Mucosa of rectum (tissue), 2 donors: Measurements from ENCODE around the gene B9D1.

ENCODE experiments used
- H3K27ac ChIP-seq, 2 donors: one replicate each; pipeline ENCODE4 v1.7.0; 2013; ENCODE audit warnings: inconsistent platforms in 2 of 2, low read depth in 2 of 2, low read length in 2 of 2
- H3K27me3 ChIP-seq, 2 donors: one replicate each; pipeline ENCODE4 v1.7.0; 2013; ENCODE audit warnings: low read length in 2 of 2; ENCODE audit not compliant: control insufficient read depth in 2 of 2, insufficient read depth in 2 of 2
- H3K36me3 ChIP-seq, 2 donors: one replicate each; pipeline ENCODE4 v1.7.0; 2013; ENCODE audit warnings: low read length in 2 of 2; ENCODE audit not compliant: control insufficient read depth in 2 of 2, insufficient read depth in 2 of 2
- H3K4me1 ChIP-seq, 2 donors: one replicate each; pipeline ENCODE4 v1.7.0; 2013; ENCODE audit warnings: low read length in 2 of 2, mild to moderate bottlenecking in 1 of 2; ENCODE audit not compliant: control insufficient read depth in 2 of 2, insufficient read depth in 2 of 2
- H3K4me3 ChIP-seq, 2 donors: one replicate each; pipeline ENCODE4 v1.7.0; 2013; ENCODE audit warnings: low read length in 2 of 2
- H3K9ac ChIP-seq, 2 donors: one replicate each; pipeline ENCODE4 v1.7.0; 2013; ENCODE audit warnings: low read length in 2 of 2, low read depth in 1 of 2, mild to moderate bottlenecking in 1 of 2
- H3K9me3 ChIP-seq, 2 donors: one replicate each; pipeline ENCODE4 v1.7.0; 2013; ENCODE audit warnings: low read length in 2 of 2; ENCODE audit not compliant: control insufficient read depth in 2 of 2
- donor health status: healthy.
- donor health status: Normal muscosa, but diverticular disease.

Gene B9D1

GRCh38 chr17:19390951-19391350, 28.4 kb upstream of the B9D1 start:
- Histone ChIP-seq H3K9me3 (no peaks in the 10 kb centered on the region), H3K27ac (no peak overlapping the region), H3K27me3 (no peaks in the 10 kb centered on the region), H3K36me3 (no peaks in the 10 kb centered on the region), H3K4me1 (peaks cover 10 to 16% of the 10 kb centered on the region in 2 donors), H3K9ac (no peak overlapping the region), H3K4me3 (no peak overlapping the region)

GRCh38 chr17:19388791-19389785, 26.6 kb upstream of the B9D1 start:
- Histone ChIP-seq H3K36me3 (peaks cover 1 to 7% of the 10 kb centered on the region in 2 donors), H3K9me3 (no peaks in the 10 kb centered on the region), H3K27me3 (no peaks in the 10 kb centered on the region), H3K9ac (no peak overlapping the region), H3K4me1 (peaks cover 26 to 31% of the 10 kb centered on the region in 2 donors), H3K4me3 (no peak overlapping the region), H3K27ac (peak overlapping the region; percentile 20 to 33)

DNA sequence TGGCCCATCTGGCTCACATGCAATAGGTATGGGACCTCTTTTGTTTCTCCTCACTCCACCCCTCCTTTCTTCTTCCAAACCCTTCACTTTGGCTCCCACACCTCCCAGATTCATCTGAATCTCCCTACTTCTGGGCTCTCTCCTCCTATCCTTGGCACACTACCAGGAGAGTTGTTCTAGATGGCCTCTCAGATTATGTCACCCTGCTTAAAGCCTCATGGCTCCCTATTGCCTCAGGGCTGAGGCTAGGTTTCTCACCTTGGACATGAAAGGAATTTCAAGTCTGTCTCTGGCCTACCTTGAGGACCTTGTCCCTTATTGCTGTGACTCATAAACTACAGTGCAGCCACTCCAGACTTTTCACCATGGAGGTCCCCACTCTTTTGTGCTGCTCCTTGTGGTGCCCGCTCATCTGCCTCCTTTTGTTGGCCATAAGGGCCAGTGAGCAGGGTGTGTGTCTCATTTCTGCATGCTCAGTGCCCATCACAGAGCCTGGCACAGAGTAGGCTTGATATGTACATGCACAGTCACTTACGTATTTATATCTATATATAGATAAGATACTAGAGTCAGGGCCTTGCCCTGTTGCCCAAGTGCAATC, 25.5 kb upstream of the B9D1 start:
- Histone ChIP-seq H3K27ac (peak overlapping the region; percentile 85), H3K9me3 (no peaks in the 10 kb centered on the region), H3K36me3 (peaks cover 10 to 14% of the 10 kb centered on the region in 2 donors), H3K9ac (no peak overlapping the region), H3K4me3 (no peak overlapping the region), H3K4me1 (peaks cover 31 to 36% of the 10 kb centered on the region in 2 donors), H3K27me3 (no peaks in the 10 kb centered on the region)

DNA sequence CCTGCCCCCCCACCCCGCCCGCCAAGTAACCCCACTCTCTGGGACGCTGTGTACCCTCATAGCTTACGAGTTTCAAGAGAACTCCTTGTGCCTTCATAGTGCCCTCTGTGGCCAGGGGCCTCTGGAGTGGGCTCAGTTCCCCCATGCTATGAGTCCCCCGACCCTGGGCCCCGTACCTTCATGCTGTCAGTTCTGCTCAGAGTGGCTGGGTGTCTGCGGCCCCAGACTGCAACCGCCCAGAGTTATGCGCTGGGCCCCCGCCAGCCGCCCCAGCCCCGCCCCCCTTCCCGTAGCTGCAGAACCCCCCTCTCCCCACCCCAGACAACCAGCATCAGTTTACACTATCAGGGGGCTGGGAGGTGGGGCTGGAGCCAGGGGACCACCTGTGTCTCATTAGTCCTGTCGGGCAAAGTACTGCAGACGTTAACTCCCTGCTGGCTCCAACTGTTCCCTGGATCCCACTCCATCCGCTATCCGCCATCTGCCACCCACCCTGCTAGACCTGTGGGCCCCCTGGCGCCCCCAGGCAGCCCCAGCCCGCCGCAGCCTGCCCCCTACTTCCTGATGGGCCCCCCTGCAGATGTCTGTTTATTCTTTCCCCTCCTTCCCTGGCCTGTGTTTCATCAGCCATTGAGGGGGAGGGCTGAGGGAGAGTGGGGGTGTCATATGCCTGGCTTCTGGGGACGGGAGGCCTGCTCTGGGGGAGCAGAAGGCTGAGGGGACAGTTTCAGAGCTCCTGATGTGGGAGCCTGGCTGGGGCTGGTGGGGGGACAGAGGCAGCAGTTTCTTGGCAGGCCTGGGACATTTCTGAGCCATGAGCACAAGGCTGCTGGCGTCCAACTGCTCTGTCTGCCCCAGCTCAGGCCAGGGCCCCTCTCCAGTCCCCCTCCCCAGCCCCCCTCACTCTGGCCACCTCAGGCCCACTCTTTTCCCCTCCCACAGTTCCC, 24.7 kb upstream of the B9D1 start, which contains the start of gene MFAP4:
Gene MFAP4, minus strand, starts transcription at position 217 of the 947 bp plus-strand sequence. Its CDS starts 35 bp downstream, at position 182.
- Histone ChIP-seq H3K36me3 (peaks cover 18 to 22% of the 10 kb centered on the region in 2 donors), H3K27ac (peak within 1 kb of the TSS; percentile 85), H3K9me3 (no peaks in the 10 kb centered on the region), H3K9ac (peak within 1 kb of the TSS; percentile 44 to 64), H3K4me3 (peak within 1 kb of the TSS; percentile 39 to 61), H3K4me1 (peaks cover 36 to 39% of the 10 kb centered on the region in 2 donors), H3K27me3 (no peaks in the 10 kb centered on the region)

GRCh38 chr17:19386051-19386929, 23.8 kb upstream of the B9D1 start:
- Histone ChIP-seq H3K36me3 (peaks cover 21 to 26% of the 10 kb centered on the region in 2 donors), H3K4me3 (peak overlapping the region; percentile 39 to 61), H3K27me3 (no peaks in the 10 kb centered on the region), H3K9me3 (no peaks in the 10 kb centered on the region), H3K4me1 (peaks cover 36 to 39% of the 10 kb centered on the region in 2 donors), H3K9ac (peak overlapping the region; percentile 44 to 64), H3K27ac (peak overlapping the region; percentile 85)

- Histone ChIP-seq H3K36me3 (peaks cover 28 to 34% of the 10 kb centered on the region in 2 donors), H3K4me1 (peaks cover 36 to 39% of the 10 kb centered on the region in 2 donors), H3K27ac (peak overlapping the region; percentile 85)
These were observed 23.0 kb upstream of the B9D1 start for GRCh38 chr17:19385521-19385983.

GRCh38 chr17:19384723-19385391, 22.3 kb upstream of the B9D1 start:
- H3K9me3 ChIP-seq, result no peaks in the 10 kb centered on the region
- H3K9ac ChIP-seq, result peak overlapping the region in 1 of 2 donors; percentile 31
- peak overlapping the region; percentile 85 for H3K27ac ChIP-seq
- no peaks in the 10 kb centered on the region for H3K27me3 ChIP-seq
- H3K4me1 ChIP-seq, result peaks cover 36 to 39% of the 10 kb centered on the region in 2 donors
- peaks cover 35 to 40% of the 10 kb centered on the region in 2 donors for H3K36me3 ChIP-seq
- peak overlapping the region; percentile 19 to 50 for H3K4me3 ChIP-seq

More at GRCh38 chr17:19385521-19385983, 23.0 kb upstream of the B9D1 start:
- peak overlapping the region in 1 of 2 donors; percentile 21 for H3K9ac ChIP-seq
- no peaks in the 10 kb centered on the region for H3K9me3 ChIP-seq
- peak overlapping the region; percentile 19 to 50 for H3K4me3 ChIP-seq
- H3K27me3 ChIP-seq, result no peaks in the 10 kb centered on the region

DNA sequence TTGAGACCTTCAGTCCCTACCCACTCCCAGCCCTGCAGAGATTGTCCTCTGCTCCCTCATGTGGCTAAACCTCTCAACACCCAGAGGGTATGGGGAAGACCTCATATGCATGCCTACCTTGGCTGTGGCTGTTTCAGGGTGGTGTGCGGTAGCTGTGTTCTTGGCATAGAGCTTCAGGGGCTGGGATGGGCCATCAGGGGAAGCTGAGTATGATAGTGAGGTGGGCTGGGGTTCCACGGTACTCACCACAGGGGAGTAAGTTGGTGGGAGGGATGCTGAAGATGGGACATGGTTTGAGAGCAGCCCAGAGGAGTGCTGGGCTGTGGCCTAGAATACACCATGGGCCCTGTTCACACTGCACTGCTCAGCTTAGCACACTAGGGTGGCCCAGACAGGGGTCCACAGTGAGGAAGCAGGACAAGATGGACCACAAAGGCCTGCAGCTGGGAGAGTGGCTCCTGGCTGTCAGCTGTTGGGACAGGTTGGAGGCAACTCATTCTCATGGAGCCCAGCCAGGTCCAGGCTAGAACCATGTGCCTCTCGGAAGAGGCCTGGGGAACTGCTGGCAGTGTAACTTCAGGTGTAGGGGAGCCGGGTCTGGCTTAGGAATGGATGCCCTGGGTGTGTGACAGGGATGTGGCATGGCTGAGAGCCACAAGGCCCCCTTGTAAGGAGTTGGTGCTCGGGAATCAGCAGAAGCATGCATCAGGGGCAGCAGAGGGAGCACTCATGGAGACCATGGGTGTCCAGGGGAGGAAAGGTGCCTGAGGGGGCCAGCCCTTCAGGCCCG, 21.4 kb upstream of the B9D1 start:
- Histone ChIP-seq H3K36me3 (peaks cover 40 to 44% of the 10 kb centered on the region in 2 donors), H3K9me3 (no peaks in the 10 kb centered on the region), H3K9ac (peak overlapping the region in 1 of 2 donors; percentile 31), H3K27ac (peak overlapping the region; percentile 85), H3K4me3 (no peak overlapping the region), H3K27me3 (no peaks in the 10 kb centered on the region), H3K4me1 (peaks cover 41 to 49% of the 10 kb centered on the region in 2 donors)
